ENCODE results near the gene FBH1.
"Not testable (repeated sequence)": the region's sequence is repeated elsewhere in the genome, so short reads cannot be mapped to it uniquely, and the experiment has no call there.

FBH1 gene

GRCh38 chr10:5938291-5938690 is 48.2 kb downstream of the FBH1 start:
- DNase-seq (ENCODE audit: low read depth in 2 of 3, low spot score in 2 of 3) = no peak

- no peak for DNase-seq (ENCODE audit: low read depth in 2 of 3, low spot score in 2 of 3)
Observed at GRCh38 chr10:5940807-5941218, 50.8 kb downstream of the FBH1 start.

- DNase-seq (ENCODE audit: low read depth in 2 of 3, low spot score in 2 of 3) = no peak
Observed at GRCh38 chr10:5941579-5941978, 51.5 kb downstream of the FBH1 start.

GRCh38 chr10:5942001-5942400 is 52.0 kb downstream of the FBH1 start:
- no peak for DNase-seq (ENCODE audit: low read depth in 2 of 3, low spot score in 2 of 3)

- no peak for DNase-seq (ENCODE audit: low read depth in 2 of 3, low spot score in 2 of 3)
Observed at GRCh38 chr10:5942474-5942873, 52.4 kb downstream of the FBH1 start.

GRCh38 chr10:5943536-5943935 is 53.5 kb downstream of the FBH1 start:
- DNase-seq (ENCODE audit: low read depth in 2 of 3, low spot score in 2 of 3) = no peak

- no peak for DNase-seq (ENCODE audit: low read depth in 2 of 3, low spot score in 2 of 3)
Observed at GRCh38 chr10:5944389-5945189, 54.5 kb downstream of the FBH1 start.

- no peak for DNase-seq (ENCODE audit: low read depth in 2 of 3, low spot score in 2 of 3)
Observed at GRCh38 chr10:5945190-5945509, 55.1 kb downstream of the FBH1 start.

GRCh38 chr10:5945561-5946418 is 55.7 kb downstream of the FBH1 start:
- DNase-seq (ENCODE audit: low read depth in 2 of 3, low spot score in 2 of 3) = no peak

- not testable (repeated sequence) for DNase-seq (ENCODE audit: low read depth in 2 of 3, low spot score in 2 of 3)
Observed at GRCh38 chr10:5946419-5946775, 56.4 kb downstream of the FBH1 start.

GRCh38 chr10:5946786-5947185 is 56.7 kb downstream of the FBH1 start:
- no peak for DNase-seq (ENCODE audit: low read depth in 2 of 3, low spot score in 2 of 3)

- DNase-seq (ENCODE audit: low read depth in 2 of 3, low spot score in 2 of 3) = no peak
Observed at GRCh38 chr10:5947471-5948207, 57.6 kb downstream of the FBH1 start.

GRCh38 chr10:5948208-5948585 is 58.2 kb downstream of the FBH1 start:
- no peak for DNase-seq (ENCODE audit: low read depth in 2 of 3, low spot score in 2 of 3)

GRCh38 chr10:5949009-5949759 is 59.1 kb downstream of the FBH1 start:
- DNase-seq (ENCODE audit: low read depth in 2 of 3, low spot score in 2 of 3) = peak in 1 of 3 experiments; percentile 6

GRCh38 chr10:5951167-5951711 is 61.2 kb downstream of the FBH1 start:
- DNase-seq (ENCODE audit: low read depth in 2 of 3, low spot score in 2 of 3) = no peak

- DNase-seq (ENCODE audit: low read depth in 2 of 3, low spot score in 2 of 3) = no peak
Observed at GRCh38 chr10:5951721-5952407, 61.8 kb downstream of the FBH1 start.

GRCh38 chr10:5952731-5953385 is 62.8 kb downstream of the FBH1 start:
- DNase-seq (ENCODE audit: low read depth in 2 of 3, low spot score in 2 of 3) = no peak

GRCh38 chr10:5953676-5954075 is 63.6 kb downstream of the FBH1 start:
- no peak for DNase-seq (ENCODE audit: low read depth in 2 of 3, low spot score in 2 of 3)

- DNase-seq (ENCODE audit: low read depth in 2 of 3, low spot score in 2 of 3) = no peak
Observed at GRCh38 chr10:5956146-5956936, 66.3 kb downstream of the FBH1 start.
